ENCODE results near the gene MTHFD1L. TPM values are rescaled to one million over a fixed set of nuclear protein-coding genes. Genes with fewer than 3 reads are reported as not detected.

Gene MTHFD1L
- total RNA-seq, 3 donors from 2014 or later = 3.5 to 15.1 (median 11.0) TPM

DNA sequence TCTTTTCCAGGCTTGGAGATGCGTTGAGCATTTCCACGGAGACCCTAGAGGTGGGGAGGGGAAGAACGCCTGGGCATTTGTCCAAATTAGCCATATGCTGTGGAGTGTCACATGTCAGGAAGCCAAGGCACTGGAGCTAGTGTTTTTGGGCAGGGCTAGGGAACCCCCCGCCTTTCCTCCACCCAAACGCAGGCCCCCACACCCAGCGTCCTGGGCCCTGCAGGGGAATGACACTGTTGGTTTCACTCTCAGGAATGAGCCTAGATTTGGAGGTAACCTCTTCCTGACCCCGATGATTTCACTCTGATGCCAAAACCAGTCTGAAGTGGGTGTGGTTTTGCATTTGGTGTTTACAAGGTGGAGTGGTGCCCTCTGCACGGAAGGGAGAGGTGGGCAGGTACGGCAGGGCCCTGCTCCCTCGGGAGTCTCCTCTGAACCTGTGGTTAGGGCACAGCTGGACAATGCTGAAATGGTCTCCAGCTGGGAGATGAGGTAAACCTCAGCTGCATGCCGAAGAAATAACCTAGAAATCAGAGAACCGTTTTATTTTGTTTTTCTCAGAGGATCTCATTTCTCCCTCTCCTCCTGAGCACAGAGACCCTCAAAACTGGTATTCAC, 29.5 kb downstream of the MTHFD1L start:
- Histone ChIP-seq H3K27me3 (no peaks in the 10 kb centered on the region), H3K4me3 (peak overlapping the region in 1 of 3 donors; percentile 16), H3K9me3 (no peaks in the 10 kb centered on the region), H3K36me3 (no peaks in the 10 kb centered on the region), H3K4me1 (peaks cover 0 to 4% of the 10 kb centered on the region in 2 donors), H3K27ac (no peak overlapping the region)
- intact Hi-C loops (cut with DNase I; ENCODE audit: low total_unique reads) = loop anchor here (10.0 kb wide), 1 partner anchor 440 kb away; no protein-coding TSS in a partner anchor
- DNase-seq (ENCODE audit: low spot score in 2 of 2) = no peak
- TF ChIP-seq POLR2A (IDR thresholded peaks at IDR 0.05) = no peak
- TF ChIP-seq, protein P1, sequence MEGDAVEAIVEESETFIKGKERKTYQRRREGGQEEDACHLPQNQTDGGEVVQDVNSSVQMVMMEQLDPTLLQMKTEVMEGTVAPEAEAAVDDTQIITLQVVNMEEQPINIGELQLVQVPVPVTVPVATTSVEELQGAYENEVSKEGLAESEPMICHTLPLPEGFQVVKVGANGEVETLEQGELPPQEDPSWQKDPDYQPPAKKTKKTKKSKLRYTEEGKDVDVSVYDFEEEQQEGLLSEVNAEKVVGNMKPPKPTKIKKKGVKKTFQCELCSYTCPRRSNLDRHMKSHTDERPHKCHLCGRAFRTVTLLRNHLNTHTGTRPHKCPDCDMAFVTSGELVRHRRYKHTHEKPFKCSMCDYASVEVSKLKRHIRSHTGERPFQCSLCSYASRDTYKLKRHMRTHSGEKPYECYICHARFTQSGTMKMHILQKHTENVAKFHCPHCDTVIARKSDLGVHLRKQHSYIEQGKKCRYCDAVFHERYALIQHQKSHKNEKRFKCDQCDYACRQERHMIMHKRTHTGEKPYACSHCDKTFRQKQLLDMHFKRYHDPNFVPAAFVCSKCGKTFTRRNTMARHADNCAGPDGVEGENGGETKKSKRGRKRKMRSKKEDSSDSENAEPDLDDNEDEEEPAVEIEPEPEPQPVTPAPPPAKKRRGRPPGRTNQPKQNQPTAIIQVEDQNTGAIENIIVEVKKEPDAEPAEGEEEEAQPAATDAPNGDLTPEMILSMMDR (IDR thresholded peaks at IDR 0.05) = no peak
- TF ChIP-seq POLR2AphosphoS5 (IDR thresholded peaks at IDR 0.05) = no peak

DNA sequence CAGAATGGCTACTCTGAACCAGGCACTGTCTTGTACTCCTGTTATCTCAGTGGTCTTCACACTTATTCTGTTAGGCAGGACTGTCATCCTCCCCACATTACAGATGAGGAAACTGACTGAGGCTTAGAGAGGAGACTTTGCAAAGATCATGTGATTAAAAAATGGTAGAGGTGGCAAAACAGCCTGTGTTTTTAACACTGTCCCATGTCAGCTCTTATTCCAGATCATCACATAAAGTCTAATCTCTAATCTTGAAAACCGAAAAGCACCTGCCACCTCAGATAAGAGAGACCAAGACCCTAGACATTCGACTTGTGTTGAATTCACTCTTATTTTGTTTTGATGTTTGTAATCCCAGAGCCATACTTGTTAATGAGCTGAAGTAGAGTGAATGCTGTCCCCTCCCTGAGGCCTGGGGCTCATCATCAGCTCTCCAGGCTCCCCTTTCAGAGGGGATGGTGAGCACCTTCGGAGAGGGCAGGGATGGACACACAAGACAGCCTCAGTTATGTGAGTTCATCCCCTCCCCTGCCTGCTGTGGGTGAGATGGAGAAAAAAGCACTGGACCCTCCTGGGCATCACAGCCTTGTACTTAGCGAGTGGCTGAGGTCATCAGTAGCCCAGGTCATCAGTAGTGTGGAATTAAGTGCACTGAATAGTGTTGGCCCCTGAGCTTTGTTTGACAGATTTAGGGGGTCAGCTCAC, 30.6 kb downstream of the MTHFD1L start:
- no peak for DNase-seq (ENCODE audit: low spot score in 2 of 2)
- Histone ChIP-seq H3K4me1 (peaks cover 0 to 4% of the 10 kb centered on the region in 2 donors), H3K36me3 (no peaks in the 10 kb centered on the region), H3K27ac (no peak overlapping the region), H3K27me3 (no peaks in the 10 kb centered on the region), H3K4me3 (no peak overlapping the region), H3K9me3 (no peaks in the 10 kb centered on the region)
- intact Hi-C loops (cut with DNase I; ENCODE audit: low total_unique reads) = loop anchor here (10.0 kb wide), 1 partner anchor 439 kb away; no protein-coding TSS in a partner anchor
- TF ChIP-seq POLR2A (IDR thresholded peaks at IDR 0.05) (no peak), POLR2AphosphoS5 (IDR thresholded peaks at IDR 0.05) (no peak)
- TF ChIP-seq, protein P1 (IDR thresholded peaks at IDR 0.05) = no peak

DNA sequence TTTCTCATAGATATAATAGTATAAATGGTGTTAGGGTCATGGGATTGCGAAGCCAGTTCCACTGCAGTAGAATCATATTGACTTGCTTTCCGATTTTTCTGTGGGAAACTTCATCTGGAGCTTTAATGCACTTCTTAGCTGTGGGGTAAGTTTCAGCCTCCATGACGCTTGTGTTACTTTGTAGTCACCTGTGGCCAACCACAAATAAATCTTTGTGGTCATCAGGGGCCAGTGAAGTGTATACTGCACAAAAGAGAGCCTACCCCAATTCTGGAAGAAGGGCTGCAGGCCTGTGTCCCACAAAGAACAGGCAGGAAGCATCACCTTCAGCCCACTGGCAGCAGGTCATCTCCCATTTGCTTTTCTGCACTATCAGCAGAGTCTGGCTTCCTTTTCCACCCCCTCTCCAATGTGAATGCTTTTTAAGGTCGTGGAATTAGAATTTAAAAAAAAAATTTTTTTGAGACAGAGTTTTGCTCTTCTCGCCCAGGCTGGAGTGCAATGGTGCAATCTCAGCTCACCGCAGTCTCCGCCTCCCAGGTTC, 32.0 kb downstream of the MTHFD1L start:
- intact Hi-C loops (cut with DNase I; ENCODE audit: low total_unique reads) = loop anchor here (10.0 kb wide), 1 partner anchor 437 kb away; no protein-coding TSS in a partner anchor
- H3K27me3 ChIP-seq = no peaks in the 10 kb centered on the region
- no peak for DNase-seq (ENCODE audit: low spot score in 2 of 2)

DNA sequence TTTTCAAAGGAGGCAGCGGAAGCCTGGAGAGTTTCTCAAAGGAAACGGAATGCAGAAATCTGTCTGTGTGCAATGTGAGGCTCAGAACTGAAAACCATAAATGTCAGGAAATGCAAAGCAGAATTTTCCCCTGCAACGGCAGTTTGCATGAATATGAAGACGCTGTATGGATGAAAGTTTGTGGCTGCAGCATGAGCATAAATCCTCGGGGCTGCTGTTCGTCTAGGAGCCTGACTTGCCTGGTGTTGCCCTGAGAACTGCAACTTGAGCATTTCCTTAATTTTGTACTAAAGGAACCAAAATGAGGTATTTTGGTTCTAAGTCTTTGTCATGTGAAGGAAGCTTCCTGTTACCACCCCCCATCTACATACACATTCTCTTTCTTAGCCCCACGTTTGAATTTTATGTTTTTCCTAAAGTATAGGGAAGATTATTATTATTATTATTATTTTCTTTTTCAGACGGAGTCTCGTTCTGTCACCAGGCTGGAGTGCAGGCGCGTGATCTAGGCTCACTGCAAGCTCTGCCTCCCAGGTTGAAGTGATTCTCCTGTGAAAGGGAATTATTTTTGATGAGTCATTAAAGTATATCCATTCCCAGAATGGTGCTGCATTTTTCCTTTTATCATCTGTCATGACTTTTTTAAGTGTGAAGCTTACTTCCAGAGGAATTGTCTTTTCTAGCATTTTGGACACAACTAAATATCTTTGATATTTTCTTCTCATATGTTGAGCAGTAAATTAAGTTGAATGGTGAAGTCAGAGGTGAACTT, 33.1 kb downstream of the MTHFD1L start:
- Histone ChIP-seq H3K4me3 (no peak overlapping the region), H3K27ac (no peak overlapping the region), H3K9me3 (no peaks in the 10 kb centered on the region), H3K27me3 (no peaks in the 10 kb centered on the region), H3K36me3 (no peaks in the 10 kb centered on the region), H3K4me1 (peaks cover 0 to 4% of the 10 kb centered on the region in 2 donors)
- intact Hi-C loops (cut with DNase I; ENCODE audit: low total_unique reads) = loop anchor here (10.0 kb wide), 1 partner anchor 436 kb away; no protein-coding TSS in a partner anchor
- TF ChIP-seq, protein P1 (IDR thresholded peaks at IDR 0.05) = no peak
- TF ChIP-seq POLR2AphosphoS5 (IDR thresholded peaks at IDR 0.05) (no peak), POLR2A (IDR thresholded peaks at IDR 0.05) (no peak)
- DNase-seq (ENCODE audit: low spot score in 2 of 2) = no peak

More for the DNA sequence above, 32.0 kb downstream of the MTHFD1L start:
- Histone ChIP-seq H3K4me1 (peaks cover 0 to 4% of the 10 kb centered on the region in 2 donors), H3K9me3 (no peaks in the 10 kb centered on the region), H3K27ac (no peak overlapping the region), H3K4me3 (no peak overlapping the region), H3K36me3 (no peaks in the 10 kb centered on the region)
- TF ChIP-seq, protein P1 (IDR thresholded peaks at IDR 0.05) = no peak
- no peak for TF ChIP-seq POLR2A (IDR thresholded peaks at IDR 0.05)
- TF ChIP-seq POLR2AphosphoS5 (IDR thresholded peaks at IDR 0.05) = no peak
